Mucosa of descending colon (tissue), 3 donors: ENCODE measurements around the gene TSKU. TPM values are rescaled to one million over a fixed set of nuclear protein-coding genes. Genes with fewer than 3 reads are reported as not detected.
A peak's percentile ranks its signal among the peaks of the same experiment; 100 is the strongest.

Experiments
- ATAC-seq: fragments of 200-7000 bp; cut with Tn5 transposase; one replicate; pipeline ENCODE4 v1.9.1; 2020; ENCODE audit warnings: mild to moderate bottlenecking, moderate library complexity
- DNase-seq, 3 donors: peaks; one replicate each; pipeline ENCODE4 v3.0.0-alpha.2; 2020
- H3K36me3 ChIP-seq: fragments of 200-600 bp; one replicate; pipeline ENCODE4 v1.8.0; 2021; ENCODE audit warnings: low read depth, mild to moderate bottlenecking
- H3K4me1 ChIP-seq: fragments of 200-600 bp; one replicate; pipeline ENCODE4 v1.8.0; 2021; ENCODE audit warnings: low read depth, mild to moderate bottlenecking
- H3K4me3 ChIP-seq: fragments of 200-600 bp; one replicate; pipeline ENCODE4 v1.8.0; 2021; ENCODE audit warnings: mild to moderate bottlenecking
- H3K9me3 ChIP-seq: fragments of 200-600 bp; one replicate; pipeline ENCODE4 v1.8.0; 2021; ENCODE audit warnings: mild to moderate bottlenecking
- intact Hi-C, 2 donors: fragments of 100-400 bp; cut with DNase I in 1 of 2; cut with micrococcal nuclease in 1 of 2; formaldehyde crosslinking; loops; one replicate each; pipeline versions ENCODE4 v1.11.0 to v1.11.1; 2022; cut with DNase I, micrococcal nuclease
- total RNA-seq, 3 donors: library from RNA; stranded (reverse); fragmentation: NEBNext Ultra II Directional in 2 of 3; extraction: Animal tissue kit (Norgen Biotek cat#: 25700) in 2 of 3; gene quantifications; one replicate each; pipeline versions ENCODE4 v1.2.1 to v1.2.4, GENCODE V29; 2021 to 2023
- TF ChIP-seq, protein P1 (sequence below): fragments of 200-600 bp; IDR thresholded peaks from one replicate; pipeline ENCODE4 v1.8.0; 2022; ENCODE audit warnings: antibody characterized with exemption, mild to moderate bottlenecking
- donor health status: DM: no; HTN: no; CAD: no; lungs with moderate emphysema.
- donor health status: DM: no; HTN: no; CAD: no.
- donor health status: DM: no; HTN: yes; CAD: no.

Gene TSKU
- total RNA-seq, 3 donors from 2014 or later = 21.5 to 42.9 (median 41.8) TPM

GRCh38 chr11:76781046-76781801 is 1.9 kb upstream of the TSKU start:
- Histone ChIP-seq H3K9me3 (peaks cover 11% of the 10 kb centered on the region), H3K4me3 (no peak overlapping the region), H3K4me1 (peaks cover 13% of the 10 kb centered on the region), H3K36me3 (no peaks in the 10 kb centered on the region)
- TF ChIP-seq, protein P1, sequence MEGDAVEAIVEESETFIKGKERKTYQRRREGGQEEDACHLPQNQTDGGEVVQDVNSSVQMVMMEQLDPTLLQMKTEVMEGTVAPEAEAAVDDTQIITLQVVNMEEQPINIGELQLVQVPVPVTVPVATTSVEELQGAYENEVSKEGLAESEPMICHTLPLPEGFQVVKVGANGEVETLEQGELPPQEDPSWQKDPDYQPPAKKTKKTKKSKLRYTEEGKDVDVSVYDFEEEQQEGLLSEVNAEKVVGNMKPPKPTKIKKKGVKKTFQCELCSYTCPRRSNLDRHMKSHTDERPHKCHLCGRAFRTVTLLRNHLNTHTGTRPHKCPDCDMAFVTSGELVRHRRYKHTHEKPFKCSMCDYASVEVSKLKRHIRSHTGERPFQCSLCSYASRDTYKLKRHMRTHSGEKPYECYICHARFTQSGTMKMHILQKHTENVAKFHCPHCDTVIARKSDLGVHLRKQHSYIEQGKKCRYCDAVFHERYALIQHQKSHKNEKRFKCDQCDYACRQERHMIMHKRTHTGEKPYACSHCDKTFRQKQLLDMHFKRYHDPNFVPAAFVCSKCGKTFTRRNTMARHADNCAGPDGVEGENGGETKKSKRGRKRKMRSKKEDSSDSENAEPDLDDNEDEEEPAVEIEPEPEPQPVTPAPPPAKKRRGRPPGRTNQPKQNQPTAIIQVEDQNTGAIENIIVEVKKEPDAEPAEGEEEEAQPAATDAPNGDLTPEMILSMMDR = no peak
- ATAC-seq = peak; percentile 54
- DNase-seq = peak; percentile 73 to 76 (median 73)
- intact Hi-C loops = no loop called here

- intact Hi-C loops = no loop called here
- DNase-seq (peak in 1 of 3 donors; percentile 59), ATAC-seq (peak; percentile 33)
- Histone ChIP-seq H3K36me3 (no peaks in the 10 kb centered on the region), H3K4me1 (peaks cover 13% of the 10 kb centered on the region), H3K4me3 (peak overlapping the region; percentile 51), H3K9me3 (peaks cover 3% of the 10 kb centered on the region)
- TF ChIP-seq, protein P1 = no peak
Measured at GRCh38 chr11:76781807-76782530, 1.2 kb upstream of the TSKU start.

DNA sequence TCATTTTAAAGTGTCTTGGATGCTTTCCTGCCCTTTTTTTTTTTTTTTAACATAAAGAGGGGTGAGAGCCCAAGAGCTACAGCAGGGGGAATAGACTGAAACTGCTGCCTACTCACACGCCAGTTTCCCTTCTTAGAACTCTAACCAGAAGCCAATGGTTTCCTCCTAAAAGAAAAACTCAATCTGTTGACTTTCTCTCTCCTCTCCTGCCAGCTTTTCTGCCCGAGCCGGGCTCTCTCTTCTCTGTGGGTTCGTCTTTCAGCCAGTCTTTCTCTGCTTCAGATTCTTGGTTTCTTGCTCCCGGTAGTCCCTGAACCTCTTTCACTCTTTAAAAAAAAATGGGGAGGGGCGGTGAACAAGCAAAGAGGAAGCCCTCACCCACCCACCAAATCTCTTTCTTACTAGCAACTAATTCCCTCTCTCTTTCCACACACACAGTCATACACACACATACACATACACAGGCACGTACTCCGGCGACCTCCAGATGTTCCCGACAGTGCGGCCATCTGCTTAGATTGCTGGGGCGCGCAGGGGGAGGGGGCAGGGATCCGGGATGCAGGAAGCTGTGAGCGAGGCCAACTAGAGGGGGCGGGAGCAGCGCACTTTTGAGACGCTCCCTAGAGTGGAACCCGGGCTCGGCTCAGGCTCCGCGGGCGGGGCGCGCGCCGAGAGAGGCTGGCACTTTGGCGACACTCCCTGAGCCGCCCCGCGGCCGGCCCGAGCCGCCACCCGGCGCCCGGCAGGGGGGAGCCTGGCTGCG is 444 bp upstream of the TSKU start:
- Histone ChIP-seq H3K36me3 (no peaks in the 10 kb centered on the region), H3K9me3 (no peaks in the 10 kb centered on the region), H3K4me3 (peak overlapping the region; percentile 51), H3K4me1 (peaks cover 19% of the 10 kb centered on the region)
- ATAC-seq (peak; percentile 81), DNase-seq (peak; percentile 85 to 94 (median 93))
- TF ChIP-seq, protein P1 = no peak
- intact Hi-C loops = no loop called here

GRCh38 chr11:76783896-76784813 is 999 bp downstream of the TSKU start:
- no peaks in the 10 kb centered on the region for H3K36me3 ChIP-seq
- H3K4me1 ChIP-seq = peaks cover 33% of the 10 kb centered on the region
- H3K9me3 ChIP-seq = no peaks in the 10 kb centered on the region
- TF ChIP-seq, protein P1 = no peak
- DNase-seq (peak; percentile 60 to 77 (median 72)), ATAC-seq (peak; percentile 14)
- intact Hi-C loops = no loop called here
- H3K4me3 ChIP-seq = peak overlapping the region; percentile 51

DNA sequence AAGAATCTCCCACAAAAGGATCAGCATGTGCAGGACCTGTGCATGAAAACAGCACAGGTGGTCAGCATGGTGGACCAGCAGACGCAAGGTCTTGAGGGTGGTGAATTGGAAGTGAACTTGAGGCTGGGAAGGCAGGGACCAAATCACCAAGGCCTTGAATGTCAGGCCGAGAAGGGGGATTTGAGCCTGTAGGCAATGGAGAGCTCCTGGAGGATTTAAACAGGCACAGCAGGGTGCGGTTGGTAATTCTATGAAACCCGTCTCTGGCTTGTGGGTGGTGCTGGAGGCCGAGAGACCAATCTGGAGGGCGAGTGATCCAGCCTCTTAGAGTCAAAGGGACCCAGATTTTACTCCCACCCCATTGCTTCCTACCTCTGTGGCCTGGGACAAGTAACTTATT is 2.4 kb downstream of the TSKU start:
- ATAC-seq (no peak), DNase-seq (no peak)
- TF ChIP-seq, protein P1 = no peak
- intact Hi-C loops = no loop called here
- H3K4me1 ChIP-seq = peaks cover 39% of the 10 kb centered on the region
- no peaks in the 10 kb centered on the region for H3K9me3 ChIP-seq
- no peaks in the 10 kb centered on the region for H3K36me3 ChIP-seq
- no peak overlapping the region for H3K4me3 ChIP-seq
